NCI-H1694 treated with DMSO at 0.1 percent for 48 hours (cell line): Measurements from ENCODE around the gene NFYB.
"Not testable (repeated sequence)": the region's sequence is repeated elsewhere in the genome, so short reads cannot be mapped to it uniquely, and the experiment has no call there.

Experiments
- DNase-seq: peaks from one replicate; lab custom pipeline; 2025; lab: John Stamatoyannopoulos, UW

The NFYB gene

GRCh38 chr12:104137902-104138796, at the start of gene NFYB:
Gene NFYB (minus strand): TSS chr12:104138210. CDS start chr12:104135453, 2,757 bp downstream.
- DNase-seq, result peak; percentile 90

- DNase-seq, result no peak
Observed at GRCh38 chr12:104187446-104188155, 49.6 kb upstream of the NFYB start.

GRCh38 chr12:104183443-104183842, 45.4 kb upstream of the NFYB start:
- no peak for DNase-seq

- DNase-seq, result no peak
Observed at GRCh38 chr12:104182621-104183378, 44.8 kb upstream of the NFYB start.

GRCh38 chr12:104182144-104182543, 44.1 kb upstream of the NFYB start:
- no peak for DNase-seq

- DNase-seq, result no peak
Observed at GRCh38 chr12:104181313-104181712, 43.3 kb upstream of the NFYB start.

- no peak for DNase-seq
Observed at GRCh38 chr12:104180374-104180773, 42.4 kb upstream of the NFYB start.

- no peak for DNase-seq
Observed at GRCh38 chr12:104177663-104178501, 39.9 kb upstream of the NFYB start.

GRCh38 chr12:104177336-104177662, 39.3 kb upstream of the NFYB start:
- no peak for DNase-seq

- DNase-seq, result no peak
Observed at GRCh38 chr12:104175726-104176247, 37.8 kb upstream of the NFYB start.

GRCh38 chr12:104173804-104174203, 35.8 kb upstream of the NFYB start:
- not testable (repeated sequence) for DNase-seq

GRCh38 chr12:104172570-104172947, 34.5 kb upstream of the NFYB start:
- no peak for DNase-seq

- DNase-seq, result no peak
Observed at GRCh38 chr12:104171785-104172569, 34.0 kb upstream of the NFYB start.

GRCh38 chr12:104168596-104168995, 30.6 kb upstream of the NFYB start:
- no peak for DNase-seq

- DNase-seq, result no peak
Observed at GRCh38 chr12:104167519-104168458, 29.8 kb upstream of the NFYB start.

- no peak for DNase-seq
Observed at GRCh38 chr12:104166465-104166864, 28.5 kb upstream of the NFYB start.

GRCh38 chr12:104165801-104166200, 27.8 kb upstream of the NFYB start:
- no peak for DNase-seq

GRCh38 chr12:104164634-104165033, 26.6 kb upstream of the NFYB start:
- DNase-seq, result no peak

GRCh38 chr12:104163631-104164030, 25.6 kb upstream of the NFYB start:
- DNase-seq, result no peak
